HG03442 (cell line): ENCODE measurements around the gene ERP27.

Experiments used
- ATAC-seq: cut with Tn5 transposase; IDR thresholded peaks from one replicate; pipeline ENCODE4 v1.9.1; 2021; ENCODE audit warnings: mild to moderate bottlenecking, moderate library complexity; ENCODE audit not compliant: unreplicated experiment

Gene ERP27

GRCh38 chr12:14941369-14941768 is 3.0 kb upstream of the ERP27 start:
- no peak for ATAC-seq

DNA sequence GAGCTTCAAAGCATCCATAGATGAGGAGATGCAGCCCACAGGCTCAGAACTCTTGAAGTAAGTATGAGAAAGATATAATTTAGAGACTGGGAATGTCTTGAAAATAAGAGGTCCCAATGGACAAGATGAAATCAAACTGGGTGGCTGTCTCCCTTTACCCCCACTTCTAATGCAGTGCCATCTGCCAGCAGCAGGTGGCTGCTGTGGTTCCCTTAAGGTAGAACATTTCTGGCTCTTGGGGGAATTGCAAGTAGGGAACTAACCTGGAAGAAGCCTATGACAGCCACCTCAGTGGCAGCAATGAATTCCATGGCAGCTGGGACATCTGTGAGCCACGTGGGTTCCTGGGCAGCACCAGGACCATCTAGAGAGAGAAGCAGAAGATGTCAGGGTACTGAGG is 648 bp downstream of the ERP27 start:
- no peak for ATAC-seq

GRCh38 chr12:14937014-14937413 is 1.3 kb downstream of the ERP27 start:
- no peak for ATAC-seq

- no peak for ATAC-seq
Observed at GRCh38 chr12:14936224-14936861, 2.0 kb downstream of the ERP27 start.

DNA sequence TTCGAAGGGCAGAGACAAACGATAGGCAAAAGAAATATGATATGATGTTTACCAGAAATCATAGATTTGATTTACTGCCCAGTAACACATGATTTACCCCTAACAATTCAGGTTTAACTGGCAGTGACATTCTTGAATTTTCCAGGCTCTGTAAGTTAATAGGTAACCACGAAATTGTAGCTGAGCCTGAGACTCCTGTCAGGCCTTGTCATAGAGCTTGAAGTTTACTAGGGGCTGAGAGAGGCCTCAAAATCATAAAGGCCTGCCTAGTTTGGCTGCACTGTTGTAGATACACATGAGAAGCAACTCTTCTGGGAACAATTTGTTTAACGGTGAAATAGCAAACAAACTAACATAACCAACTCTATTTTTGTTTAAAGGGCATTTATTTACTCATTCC is 3.3 kb downstream of the ERP27 start:
- ATAC-seq = no peak

DNA sequence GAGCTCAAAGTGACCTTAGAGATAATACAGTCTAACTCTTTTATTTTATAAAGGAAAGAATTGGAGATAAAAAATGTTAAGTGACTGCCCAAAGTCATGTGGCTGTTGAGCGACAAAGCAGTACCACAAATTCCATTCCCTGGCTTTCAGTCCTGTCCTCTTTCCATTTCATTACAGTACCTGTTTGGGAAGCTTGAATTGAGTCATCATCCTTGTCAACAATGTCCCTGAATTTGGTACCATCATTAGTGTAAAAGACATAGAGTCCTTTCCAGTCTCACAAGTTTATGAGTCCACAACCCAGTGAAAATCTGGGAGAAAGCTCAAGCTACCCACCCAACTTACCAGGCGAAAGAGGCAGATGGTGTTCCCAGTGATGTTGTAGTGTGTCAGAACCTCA is 3.8 kb downstream of the ERP27 start:
- no peak for ATAC-seq

DNA sequence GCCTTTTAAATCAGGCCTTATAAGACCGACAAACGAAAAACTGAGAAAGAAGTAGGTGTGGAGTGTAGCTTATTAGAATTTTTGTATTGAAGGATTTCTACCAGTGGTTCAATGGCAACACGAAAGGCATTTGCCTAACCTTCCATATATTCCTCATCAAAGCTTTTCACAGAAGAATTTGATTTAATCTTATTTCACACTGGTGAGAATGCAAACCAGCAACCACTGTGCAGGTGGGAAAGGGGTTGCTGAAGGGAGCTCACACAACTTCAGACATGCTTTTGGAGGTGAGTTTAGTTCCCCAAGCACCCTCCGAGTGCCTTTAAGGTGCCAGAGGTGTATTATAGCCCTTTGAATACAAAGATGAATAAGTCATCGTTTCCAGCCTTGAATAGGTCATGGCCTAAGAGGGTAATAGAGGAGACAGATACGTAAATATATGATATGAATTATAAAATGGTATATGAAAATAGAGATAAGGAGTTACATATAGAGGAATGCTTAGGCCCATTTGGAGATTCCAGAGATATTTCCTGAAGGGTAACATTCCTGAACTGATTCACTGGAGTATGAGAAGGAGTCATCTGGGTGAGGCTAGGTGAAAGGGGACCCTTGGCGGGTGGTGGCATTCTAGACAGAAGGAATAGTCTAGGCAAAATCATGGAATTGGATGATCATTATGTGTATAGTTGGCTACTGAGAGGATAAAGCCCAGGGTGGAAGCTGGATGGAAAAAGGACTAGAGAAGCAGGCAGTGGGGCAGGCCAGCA is 6.4 kb downstream of the ERP27 start:
- no peak for ATAC-seq

DNA sequence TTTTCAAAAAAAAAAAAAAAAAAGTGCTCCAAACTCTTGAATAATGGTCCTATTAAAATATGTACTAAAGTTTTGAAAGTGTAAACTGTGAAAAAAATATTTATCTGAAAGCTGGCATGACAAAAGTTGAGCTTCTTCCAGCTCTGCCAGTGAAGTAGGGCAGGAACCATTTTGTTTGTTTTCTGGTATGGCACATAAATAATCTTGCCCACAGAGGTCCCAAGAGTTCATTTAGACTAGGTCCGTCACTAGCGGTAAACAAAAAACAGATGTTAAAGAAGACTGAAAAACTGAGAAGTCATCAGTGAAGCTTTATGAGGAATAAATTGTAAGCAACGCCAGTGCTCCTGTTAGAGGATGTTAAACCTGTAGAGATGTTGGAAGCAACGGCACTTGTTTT is 7.0 kb downstream of the ERP27 start:
- no peak for ATAC-seq

GRCh38 chr12:14930299-14930698 is 8.0 kb downstream of the ERP27 start:
- ATAC-seq = no peak

GRCh38 chr12:14928931-14929330 is 9.4 kb downstream of the ERP27 start:
- no peak for ATAC-seq

DNA sequence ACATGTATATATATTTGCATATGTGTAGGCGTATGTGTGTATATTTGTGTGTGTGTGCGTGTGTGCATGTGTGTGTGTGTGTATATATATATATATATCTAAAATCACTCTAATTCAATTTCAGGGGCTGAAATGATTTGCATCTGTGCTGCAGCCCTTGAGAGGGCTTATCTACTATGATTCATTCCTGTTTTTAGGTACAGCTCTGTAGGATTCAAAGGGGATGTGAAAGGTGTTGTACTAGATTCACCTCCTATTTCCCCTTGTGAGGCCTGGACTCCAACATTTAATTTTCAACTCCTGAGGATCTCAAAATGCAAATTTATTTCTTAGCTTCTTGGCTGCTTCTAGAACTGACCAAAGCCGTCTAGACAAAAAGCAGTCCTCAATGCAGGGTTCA is 11.1 kb downstream of the ERP27 start:
- no peak for ATAC-seq

DNA sequence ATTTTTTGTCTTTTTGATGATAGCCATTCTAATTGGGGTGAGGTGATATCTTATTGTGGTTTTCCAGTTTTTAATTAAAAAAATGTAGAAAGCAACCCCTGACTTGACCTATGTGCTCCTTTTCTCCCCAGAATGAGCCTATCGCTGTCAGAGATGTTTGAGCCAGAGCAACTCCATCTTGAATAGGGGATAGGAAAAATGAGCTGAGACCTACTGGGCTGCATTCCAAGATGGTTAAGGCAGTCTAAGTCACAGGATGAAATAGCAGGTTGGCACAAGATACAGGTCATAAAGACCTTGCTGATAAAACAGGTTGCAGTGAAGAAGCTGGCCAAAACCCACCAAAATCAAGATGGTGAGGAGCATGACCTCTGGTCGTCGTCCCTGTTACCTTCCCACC is 13.8 kb downstream of the ERP27 start:
- ATAC-seq = no peak

- no peak for ATAC-seq
Observed at GRCh38 chr12:14923944-14924343, 14.4 kb downstream of the ERP27 start.

GRCh38 chr12:14921218-14921617 is 17.1 kb downstream of the ERP27 start:
- peak; percentile 53 for ATAC-seq

DNA sequence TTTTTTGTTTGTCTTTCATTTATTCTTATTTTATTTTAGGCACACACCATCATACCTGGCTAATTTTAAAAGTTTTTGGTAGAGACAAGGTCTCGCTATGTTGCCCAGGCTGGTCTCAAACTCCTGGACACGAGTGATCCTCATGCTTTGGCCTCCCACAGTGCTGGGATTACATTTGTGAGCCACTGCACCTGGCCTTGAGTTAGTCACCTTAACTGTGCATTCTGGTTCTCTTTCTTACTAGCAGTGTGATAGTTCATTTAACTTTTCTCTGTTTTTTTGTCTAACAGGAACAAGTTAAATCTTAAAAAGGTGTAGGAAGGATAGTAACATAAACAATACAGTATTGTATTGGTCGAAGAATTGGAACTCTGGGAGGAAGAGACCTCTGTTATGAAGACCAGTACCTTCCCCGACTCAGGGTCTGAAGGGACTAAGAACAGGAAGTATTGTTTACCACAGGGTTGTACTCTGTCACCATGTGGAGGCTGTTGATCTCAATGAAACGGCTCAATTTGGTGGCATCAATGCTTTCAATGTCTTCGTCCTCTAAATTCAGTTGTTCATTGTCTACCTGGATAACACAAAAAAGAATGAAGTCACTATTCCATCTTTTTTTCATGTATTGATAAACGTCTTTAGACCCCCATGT is 17.7 kb downstream of the ERP27 start:
- ATAC-seq = peak; percentile 79

DNA sequence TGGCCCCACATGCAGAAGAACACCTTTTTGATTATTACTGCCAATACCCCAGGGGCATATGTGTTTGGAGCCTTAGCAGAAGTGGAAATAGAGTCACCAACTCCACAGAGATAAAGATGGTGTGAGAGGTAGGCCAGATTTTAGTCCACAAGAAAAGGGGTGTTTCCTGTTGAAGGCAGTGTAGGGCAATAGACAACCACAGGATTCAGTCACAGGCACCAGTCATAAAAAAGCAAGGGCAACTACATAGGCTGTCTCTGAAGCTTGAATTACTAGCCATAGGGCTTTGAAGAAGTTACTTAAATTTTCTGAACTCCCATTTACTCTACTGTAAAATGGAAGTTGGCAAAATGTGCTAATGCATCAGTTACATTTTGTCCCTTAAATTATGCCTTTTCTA is 18.9 kb downstream of the ERP27 start:
- ATAC-seq = no peak

DNA sequence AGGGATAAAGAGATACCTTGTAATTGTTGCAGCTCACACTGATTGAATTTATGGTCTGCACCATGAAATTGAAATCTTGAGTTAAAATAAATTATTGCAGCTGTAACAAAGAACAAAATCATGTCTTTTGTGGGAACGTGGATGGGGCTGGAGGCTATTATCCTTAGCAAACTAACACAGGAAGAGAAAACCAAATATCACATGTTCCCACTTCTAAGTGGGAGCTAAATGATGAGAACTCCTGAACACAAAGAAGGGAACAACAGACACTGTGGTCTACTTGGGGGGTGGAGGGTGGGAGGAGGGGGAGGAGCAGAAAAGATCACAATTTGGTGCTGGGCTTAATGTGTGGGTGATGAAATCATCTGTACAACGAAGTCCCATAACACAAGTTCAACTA is 22.6 kb downstream of the ERP27 start:
- ATAC-seq = no peak

DNA sequence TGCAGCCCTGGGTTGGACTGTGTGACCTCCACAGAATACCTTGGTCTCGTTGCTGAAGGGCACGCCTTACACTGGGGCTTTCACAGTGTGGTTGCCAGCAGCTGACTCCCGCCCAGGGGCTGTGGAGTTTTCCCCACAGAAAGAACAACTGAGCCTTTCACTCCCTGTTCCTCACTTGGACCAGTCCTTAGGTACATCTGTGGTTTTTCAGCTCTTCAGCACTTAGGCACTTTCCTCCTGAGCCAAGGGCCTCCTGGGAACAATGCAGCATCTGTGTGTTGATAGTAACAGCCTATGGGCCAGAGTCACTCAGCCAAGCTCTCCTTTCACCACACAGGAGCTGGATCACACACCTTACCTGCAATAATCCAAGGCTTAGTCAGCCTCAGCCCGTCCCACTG is 25.0 kb downstream of the ERP27 start:
- no peak for ATAC-seq

DNA sequence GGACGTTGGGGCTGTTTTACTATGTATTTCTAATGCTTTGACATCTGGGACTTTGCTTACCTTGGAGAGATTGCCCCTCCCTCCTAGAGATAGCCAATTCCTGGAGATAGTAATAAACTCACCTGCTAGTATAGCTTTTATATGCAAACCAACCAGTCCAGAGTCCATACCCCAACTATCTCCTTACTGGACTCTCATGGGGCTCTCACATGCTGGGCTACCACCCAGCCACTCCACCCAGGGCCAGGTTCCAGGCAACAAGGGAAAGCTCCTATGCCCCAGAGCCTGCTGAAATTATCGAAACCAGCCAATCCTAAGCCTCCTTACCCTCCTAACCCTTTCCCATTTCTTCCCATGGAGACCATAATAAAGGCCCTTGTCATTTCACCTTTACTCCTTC is 27.2 kb downstream of the ERP27 start:
- no peak for ATAC-seq

DNA sequence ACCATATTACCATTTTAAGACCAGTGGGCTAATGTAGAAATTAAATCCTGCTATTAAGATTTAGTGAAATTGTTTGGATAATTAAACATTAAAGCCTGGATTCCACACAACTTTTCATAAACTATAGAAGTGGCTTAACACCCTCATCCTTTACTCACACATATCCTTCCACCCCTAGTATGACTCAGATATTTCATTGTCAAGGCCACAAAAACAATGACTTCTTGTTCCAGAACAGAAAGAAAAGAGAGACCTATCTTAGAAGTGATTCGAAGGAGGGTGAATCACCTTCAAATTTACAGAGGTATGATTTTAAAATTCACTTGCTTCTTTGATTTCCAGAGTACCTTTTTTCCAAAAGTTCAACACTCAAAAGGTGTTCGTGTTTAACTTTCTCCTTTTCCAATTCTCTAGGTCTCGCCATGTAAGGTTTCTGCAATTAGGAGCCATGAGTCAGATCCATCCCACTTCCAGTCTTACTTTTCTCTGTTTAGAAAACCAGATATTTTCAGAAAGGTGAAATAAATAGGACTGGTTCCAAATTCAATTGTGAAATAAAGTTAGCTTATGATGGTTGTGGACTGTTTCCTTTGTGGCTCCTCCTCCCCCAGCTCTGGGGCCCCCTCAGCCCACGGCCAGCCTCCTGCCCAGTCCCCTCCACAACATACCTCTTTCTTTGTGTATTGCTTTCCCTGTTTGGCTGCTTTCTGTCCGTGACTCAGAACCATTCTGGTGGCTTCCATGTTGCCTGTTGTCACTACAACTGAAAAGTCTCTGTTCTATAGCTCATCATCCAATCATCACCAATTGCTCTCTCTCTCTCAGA is 28.0 kb downstream of the ERP27 start:
- ATAC-seq = no peak

DNA sequence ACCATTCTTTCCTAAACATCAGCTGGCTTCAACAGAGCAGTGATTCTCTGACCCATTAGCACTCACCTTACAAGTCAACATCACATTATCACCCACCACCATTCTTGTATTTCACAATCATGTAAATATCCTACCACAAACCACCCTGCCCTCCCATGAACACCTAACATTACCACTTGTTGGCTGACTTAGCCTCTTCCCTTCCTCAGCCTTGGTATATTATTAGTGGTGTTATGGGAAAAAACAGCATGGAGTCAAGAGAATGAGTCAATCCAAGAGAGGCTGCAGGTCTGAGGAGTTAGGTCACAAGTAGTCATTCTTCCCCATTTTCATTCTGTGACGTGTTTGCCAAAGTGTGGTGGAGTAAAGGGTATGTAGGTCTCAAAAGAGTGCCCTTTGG is 30.4 kb downstream of the ERP27 start:
- ATAC-seq = no peak
